ENCODE measurements around the gene CDK3.

Gene CDK3

DNA sequence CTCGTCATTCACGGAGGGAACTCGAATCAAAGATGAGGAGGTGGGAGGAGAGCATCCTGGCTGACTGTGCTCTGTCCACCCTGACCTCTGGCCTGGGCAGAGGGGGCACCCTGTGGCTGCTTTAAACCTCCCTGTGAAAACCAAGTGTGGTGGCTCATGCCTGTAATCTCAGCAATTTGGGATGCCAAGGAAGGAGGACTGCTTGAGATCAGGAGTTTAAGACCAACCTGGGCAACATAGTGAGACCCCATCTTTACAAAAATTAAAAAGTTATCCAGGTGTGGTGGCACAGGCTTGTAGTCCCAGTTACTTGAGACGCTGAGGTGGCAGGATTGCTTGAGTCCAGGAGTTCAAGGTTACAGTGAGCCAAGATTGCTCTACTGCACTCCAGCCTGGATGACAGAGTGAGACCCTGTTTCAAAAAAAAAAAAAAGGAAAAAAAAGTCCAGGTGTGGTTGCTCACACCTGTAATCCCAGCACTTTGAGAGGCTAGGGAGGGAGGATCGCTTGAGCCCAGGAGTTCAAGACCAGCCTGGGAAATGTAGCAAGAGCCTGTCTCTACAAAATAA is 5.8 kb upstream of the CDK3 start:
- DNase-seq, result no peak

DNA sequence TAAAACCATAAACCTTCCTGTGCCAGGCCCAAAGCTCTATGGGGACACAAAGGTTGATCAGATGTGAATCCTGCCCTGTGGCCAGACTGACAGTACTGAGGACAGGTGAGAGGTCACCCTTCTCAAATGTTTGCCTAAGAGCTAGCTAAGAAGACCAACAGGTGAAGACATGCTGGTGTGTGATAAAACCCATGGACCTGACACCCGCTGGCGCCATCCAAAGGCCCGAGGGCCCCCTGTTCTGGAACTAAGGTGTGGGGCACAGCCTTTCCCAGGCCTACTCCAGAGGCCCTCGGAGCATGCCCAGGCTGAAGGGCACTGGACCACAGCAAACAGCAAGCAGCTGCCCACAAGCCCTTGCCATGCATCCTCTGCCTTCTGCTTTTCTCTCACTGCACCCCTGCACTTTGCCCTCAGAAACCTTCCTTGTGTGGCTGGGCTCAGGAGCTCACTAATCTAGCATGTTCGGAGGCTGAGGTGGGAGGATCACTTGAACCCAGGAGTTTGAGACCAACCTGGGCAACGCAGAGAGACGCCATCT is 5.2 kb upstream of the CDK3 start:
- no peak for DNase-seq

DNA sequence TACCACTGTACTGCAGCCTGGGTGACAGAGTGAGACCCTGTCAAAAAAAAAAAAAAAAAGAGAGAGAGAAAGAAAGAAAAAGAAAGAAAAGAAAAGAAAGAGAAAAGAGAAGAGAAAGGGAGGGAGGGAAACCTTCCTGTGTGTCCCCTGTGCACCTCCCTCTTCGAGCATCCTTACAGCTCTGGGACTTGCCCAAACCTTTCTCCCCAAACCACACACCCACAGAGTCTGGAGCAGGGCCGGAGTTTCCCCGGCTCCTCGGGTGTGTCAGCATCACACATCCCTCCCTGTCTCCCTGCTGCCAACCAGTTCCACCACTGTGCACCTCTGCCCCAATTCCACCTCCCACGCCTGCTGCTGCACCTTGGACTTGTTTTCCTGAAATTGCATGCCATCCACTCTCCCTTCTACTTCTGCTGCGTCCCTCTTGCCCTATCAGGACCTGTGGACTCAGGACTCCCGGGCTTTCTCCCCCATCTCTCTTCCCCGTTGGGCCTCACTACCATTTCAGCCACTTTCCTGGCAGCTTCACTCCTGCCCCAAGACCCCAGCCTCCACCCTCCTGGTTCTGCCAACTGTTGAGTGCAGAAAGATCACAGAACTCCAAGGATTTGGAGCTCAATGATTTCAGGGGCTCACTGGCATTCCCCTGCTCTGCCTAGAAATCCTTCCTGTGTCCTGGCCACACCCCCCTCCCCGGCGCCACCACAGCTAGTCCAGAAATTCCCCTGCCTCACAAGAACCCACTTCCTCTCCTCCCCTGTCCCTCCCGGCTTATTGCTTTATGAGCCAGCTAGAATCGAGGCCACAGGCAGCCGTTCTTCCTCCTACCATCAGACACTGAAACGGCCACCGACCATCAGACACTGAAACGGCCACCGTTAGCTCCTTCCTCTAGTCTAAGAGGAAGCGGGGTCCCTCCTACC is 3.7 kb upstream of the CDK3 start:
- no peak for DNase-seq

DNA sequence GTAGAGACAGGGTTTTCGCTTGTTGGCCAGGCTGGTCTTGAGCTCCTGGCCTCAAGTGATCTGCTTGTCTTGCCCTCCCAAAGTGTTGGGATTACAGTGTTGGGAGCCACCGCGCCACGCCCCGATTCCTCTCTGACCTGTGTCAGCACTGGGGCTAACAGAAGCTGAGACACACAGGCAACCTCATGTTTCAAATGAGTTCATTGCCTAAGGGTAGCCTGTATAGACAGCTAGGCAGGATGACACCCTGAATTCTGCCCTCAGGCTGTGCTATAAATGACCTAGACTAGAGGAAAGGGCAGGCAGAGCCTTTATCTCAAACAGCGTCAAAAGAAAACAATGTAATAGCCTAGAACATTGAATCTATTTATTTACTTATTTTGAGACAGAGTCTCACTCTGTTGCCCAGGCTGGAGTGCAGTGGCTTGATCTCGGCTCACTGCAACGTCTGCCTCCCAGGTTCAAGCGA is 2.3 kb upstream of the CDK3 start:
- DNase-seq, result no peak

DNA sequence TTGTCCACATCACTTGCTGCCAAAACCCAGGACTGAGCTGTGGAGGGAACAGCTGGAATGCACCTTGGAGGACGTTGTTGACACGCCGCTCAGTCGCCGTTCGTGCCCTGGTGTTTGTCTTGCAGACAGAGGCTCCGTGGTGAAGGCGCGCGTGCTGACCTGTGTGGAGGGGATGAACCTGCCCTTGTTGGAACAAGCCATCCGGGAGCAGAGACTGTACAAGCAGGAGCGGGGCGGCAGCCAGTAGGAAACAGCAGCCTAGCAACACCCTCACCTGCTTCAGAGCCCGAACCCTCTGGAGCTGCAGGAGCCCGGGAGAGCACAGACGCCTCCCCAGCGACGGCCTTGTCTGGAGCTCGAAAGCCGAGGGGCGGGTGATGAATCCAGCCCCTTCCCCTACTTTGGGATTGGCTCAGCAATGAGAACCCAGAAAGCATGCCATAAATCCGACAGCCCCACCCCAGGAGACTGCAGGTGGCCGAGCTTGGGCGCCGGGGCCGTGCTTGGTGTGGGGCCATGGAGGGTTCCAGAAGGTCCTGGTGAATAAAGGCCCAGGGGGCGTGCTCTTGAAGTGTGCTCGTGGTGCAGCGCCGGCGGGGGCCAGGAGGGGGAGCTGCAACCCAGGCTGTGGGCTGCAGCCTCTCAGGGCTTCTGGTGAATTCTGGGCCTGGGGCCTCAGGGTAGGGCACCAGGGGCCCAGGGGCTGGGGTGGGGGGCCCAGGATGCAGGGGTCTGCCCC is 470 bp upstream of the CDK3 start:
- no peak for DNase-seq

DNA sequence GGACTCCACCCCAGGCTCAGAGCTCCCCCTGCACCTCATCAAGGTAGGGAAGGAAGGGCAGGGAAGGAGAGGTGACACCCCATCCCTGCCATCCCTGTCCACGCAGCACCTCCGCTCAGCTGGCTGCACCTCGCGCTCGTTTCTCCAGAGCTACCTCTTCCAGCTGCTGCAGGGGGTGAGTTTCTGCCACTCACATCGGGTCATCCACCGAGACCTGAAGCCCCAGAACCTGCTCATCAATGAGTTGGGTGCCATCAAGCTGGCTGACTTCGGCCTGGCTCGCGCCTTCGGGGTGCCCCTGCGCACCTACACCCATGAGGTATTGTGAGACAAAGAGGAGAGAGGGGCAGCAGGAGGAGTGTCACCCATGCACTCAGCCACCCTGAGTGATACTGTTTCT is 1.4 kb downstream of the CDK3 start:
- DNase-seq, result no peak

DNA sequence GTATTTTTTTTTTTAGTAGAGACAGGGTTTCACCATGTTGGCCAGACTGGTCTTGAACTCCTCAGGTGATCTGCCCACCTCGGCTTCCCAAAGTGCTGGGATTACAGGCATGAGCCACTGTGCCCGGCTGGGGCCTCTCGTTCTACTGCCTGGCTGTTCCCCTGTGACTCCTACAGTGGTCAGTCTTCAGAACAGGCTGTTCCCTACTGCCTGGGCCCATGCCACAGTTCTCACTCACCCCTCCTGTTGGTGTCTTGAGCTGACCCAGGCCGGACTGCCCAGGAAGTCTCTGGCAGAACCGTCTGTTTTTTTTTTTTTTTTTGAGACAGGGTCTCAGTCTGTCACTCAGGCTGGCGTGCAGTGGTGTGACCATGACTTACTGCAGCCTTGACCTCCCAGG is 3.3 kb downstream of the CDK3 start:
- DNase-seq, result no peak

DNA sequence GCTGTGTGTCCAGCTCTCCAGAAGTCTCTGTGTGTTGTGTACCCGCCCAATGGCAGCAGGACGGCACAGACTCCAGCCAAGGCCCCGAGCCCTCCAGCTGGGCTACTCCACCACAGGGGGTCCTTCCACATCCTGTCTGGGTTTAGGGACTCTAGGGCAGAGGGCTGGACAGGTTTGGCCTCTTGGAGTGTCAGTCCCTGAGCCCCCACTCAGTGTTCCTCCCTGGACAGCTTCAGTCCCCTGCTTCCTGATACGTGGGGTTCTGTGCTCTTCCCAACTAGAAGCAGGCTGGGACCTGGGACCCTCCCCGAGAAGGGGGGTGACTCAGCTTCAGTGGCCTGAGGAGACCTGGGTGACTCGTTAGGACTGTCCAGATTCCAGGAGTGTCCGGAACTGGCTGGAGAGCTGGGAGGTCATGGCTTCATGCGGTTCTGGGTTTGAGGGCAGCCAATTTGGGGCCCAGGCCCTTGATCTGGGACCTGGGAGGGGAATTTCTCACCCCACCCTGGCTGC is 4.2 kb downstream of the CDK3 start:
- no peak for DNase-seq

DNA sequence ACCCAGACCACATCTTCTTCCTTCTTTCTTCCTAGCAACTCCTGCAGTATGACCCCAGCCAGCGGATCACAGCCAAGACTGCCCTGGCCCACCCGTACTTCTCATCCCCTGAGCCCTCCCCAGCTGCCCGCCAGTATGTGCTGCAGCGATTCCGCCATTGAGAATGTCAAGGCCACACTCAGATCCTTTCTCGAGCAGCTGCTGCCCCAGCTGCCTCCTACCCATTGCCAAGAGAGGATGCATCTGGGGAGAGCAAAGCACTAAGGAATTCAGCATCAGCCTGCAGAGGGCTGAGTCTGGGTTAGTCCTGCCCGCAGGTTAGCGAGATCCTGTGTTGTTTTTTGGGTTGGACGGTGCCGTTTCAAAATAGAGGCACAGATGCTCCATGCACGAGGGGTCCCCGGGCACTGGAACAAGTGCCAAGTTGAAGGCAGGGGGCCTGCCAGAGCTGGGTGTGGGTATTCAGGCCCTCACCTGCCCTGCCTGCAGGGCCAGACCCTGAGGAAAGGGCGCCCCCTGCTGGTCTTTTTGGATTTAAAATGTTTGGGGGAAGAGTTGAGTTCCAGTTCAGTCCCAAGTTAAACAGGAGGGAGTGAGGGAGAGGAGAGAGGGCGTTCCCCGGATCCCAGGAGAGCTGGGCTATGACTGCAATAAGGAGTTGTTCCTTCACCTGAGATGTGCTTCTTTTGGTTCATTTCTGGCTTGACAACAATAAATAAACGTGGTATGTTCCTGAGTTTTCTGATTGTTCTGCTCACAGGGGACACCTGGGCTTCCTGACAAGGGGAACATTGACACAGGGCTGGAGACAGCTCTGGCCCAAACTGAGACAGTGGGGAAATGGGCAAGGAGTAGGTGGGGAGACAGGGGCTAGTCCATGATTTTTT is 4.9 kb downstream of the CDK3 start:
- DNase-seq, result peak; percentile 49

DNA sequence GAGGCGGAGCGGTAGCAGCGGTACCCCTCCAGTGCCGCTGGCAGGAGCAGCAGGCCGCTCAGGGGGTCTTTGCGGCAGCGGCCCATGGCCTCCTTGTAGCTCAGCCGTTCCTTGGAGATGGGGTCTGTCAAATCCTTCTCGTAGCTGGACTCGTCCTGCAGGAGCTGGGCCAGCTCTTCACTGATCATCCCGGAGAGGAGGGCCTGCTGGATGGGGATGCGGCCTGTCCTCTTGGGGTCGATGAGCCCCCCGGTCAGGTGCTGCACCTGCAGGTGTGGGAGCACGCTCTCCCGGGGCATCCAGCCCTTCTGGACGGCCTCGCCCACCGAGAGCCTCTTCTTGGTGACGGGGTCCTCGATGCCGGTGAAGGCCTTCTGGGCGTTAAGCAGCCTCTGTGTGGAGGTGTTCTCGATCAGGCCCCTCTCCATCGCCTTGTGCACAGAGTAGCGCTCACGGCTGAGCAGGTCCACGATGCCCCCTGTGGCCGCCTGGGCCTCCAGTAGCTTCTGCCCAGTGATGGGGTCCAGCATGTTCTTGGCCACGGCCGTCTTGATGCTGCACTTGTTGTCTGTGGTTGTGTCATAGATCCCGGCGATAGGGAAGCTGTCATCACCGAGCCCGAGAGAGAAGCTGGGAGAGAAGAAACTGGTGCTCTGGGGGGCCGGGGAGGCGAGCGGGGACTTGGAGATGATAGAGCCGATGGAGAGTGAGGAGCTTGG is 6.6 kb downstream of the CDK3 start:
- no peak for DNase-seq

DNA sequence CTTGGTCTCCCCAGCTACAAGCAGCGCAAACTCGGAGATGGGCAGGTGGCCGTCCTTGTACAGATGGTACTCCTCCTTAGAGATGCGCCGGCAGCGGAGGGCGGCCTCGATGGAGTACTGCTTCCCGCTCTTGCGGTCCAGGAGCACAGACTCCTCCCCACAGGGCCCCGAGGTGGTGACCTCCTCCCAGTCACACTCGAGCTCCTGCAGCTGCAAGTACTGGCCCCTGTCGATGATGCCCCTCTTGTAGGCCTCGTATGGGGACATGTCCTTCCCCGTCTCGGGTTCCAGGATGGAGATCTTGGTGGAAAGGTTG is 7.2 kb downstream of the CDK3 start:
- DNase-seq, result no peak

DNA sequence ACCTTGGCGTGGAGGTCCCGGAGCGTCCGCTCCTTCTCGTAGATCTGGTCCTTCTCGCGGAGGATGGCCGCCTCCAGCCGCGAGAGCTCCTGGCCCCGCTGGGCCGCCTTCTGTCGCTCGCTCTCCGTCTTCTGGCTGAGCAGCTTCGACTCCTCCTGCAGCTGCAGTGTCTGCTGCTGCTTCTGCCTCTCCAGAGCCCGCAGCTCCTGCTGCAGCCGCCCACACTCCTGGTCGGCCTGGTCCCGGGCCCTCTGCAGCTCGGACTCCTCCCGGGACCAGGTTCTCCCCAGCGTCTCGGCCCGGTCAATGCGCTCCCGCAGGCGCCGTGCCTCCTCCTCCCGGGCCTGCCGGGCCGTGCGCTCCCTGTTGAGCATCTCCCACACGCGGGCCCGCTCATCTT is 7.6 kb downstream of the CDK3 start:
- no peak for DNase-seq

DNA sequence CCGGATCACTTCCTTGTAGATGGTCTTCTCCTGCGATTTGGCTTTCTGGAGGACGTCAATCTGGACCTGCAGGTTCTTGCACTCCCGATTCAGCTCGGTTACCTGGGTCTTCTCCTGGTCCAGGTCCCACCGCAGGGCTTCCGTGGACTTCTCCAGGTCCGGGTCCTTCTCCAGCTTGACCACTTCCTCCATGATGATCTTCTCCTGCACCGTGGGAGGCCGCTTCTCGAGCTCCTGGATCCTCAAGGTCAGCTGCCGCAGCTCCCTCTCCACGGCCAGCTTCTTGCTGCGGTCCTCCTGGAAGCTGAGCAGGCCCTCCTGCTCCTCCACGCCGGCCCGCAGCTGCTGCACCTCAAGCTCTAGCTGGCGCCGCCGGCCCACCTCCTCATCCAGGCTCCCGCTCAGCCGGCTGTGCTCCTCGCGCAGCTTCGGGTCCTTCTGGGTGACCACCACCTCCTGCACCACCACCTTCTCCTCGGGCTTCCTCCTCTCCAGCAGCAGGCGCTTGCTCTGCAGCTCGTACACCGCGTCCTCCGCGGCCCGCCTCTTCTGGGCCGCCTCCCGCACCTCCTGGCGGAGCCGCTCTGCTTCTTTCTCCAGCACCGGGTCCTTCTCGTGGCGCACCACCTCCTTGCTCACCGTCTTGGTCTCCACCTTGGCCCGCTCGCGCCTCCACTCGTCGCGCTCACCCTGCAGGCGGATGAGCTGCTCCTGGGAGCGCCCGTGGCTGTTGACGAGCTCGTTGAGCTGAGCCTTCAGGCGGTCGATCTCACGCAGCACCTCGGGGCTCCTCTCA is 8.2 kb downstream of the CDK3 start:
- DNase-seq, result no peak

DNA sequence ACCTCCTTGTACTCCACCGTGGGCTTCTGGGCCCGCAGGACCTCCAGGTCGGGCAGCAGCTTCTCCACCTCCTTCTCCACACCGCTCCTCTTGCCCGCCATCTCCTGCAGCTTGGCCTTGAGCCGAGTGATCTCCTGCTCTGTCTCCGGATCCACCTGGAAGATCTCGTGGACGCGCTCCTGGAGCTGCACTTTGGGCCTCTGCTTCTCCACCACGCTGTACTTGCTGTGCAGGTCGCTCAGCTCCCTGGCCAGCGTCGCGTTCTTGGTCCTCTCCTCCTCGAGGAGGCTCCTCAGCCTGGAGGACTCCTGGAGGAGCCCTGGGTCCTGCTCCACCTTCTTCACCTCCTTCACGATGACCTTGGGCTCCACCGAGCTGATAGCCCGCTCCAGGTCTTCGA is 8.8 kb downstream of the CDK3 start:
- no peak for DNase-seq

DNA sequence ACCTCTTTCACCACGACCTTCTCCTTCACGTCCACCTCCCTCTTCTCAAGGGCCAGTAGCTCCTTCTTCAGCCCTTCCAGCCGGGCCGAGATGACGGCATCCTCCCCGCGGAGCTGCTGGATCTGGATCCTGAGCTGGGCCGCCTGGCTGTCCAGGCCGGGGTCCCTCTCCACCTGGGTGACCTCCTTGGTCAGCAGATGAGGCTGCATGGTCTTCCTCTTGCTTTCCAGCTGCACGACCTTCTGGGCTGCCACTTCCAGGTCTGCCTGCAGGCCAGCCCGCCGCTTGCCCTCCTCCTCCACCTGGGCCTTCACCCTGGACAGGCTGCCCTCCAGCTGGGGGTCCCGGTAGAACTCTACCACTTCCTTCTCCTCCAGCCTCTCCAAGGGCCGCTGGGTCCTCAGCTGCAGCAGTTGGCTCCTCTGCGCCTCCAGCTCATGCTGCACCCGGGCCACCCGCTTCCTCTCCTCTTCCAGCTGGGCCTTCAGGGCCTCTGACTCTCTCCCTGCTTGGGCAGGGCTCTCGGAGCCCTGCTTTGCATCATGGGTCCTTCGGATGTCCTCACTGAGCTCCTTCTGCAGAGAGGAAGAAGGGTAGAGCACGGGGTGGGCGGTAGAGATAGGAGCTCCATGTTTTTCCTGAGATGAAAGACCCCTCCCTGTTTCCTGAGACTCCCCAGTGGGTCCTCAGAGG is 9.5 kb downstream of the CDK3 start:
- DNase-seq, result no peak

DNA sequence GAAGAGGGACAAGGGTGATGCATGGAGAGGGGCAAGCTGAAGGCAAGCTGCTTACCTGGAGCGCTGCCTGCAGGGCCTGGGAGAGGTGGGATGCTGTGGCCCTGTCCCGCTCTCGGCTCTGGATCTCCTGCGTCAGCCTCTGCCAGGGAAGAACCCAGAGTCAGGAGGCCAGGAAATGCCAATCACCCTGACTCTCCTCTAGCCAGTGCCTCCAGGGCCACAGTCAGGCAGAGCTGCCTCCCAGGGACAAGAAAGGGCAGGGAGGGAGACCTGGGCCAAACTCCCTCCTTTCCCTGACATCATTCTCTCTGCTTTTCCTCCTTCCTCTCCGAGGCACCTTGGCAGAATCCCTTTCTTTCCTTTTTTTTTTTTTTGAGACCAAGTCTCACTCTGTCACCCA is 11.3 kb downstream of the CDK3 start:
- no peak for DNase-seq

DNA sequence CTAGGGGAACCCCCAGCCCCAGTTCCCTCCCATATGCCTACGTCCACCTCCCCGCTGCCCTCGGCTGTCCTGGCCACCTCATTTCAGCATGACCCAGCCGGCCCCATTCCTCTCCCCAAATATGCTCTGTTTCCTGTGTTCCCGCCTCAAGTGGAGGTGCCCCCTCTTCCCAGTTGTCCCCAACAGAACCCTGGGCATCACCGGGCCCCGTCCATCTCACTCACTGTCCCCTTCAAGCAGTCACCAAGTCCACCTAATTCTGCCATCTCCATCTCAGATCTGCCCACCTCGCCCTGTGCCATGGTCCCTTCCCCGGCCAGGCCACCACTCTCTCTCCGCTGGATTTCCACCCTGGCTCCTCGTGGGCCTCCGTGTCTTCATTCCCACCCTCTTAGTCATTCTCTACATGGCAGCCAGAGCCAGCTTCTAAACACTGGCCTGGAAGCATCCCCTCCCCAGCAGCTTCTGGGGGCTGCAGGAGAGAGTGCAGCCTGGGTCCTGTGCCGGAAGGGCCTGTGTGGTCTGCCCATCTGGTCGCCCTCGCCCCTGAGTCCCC is 12.8 kb downstream of the CDK3 start:
- no peak for DNase-seq

DNA sequence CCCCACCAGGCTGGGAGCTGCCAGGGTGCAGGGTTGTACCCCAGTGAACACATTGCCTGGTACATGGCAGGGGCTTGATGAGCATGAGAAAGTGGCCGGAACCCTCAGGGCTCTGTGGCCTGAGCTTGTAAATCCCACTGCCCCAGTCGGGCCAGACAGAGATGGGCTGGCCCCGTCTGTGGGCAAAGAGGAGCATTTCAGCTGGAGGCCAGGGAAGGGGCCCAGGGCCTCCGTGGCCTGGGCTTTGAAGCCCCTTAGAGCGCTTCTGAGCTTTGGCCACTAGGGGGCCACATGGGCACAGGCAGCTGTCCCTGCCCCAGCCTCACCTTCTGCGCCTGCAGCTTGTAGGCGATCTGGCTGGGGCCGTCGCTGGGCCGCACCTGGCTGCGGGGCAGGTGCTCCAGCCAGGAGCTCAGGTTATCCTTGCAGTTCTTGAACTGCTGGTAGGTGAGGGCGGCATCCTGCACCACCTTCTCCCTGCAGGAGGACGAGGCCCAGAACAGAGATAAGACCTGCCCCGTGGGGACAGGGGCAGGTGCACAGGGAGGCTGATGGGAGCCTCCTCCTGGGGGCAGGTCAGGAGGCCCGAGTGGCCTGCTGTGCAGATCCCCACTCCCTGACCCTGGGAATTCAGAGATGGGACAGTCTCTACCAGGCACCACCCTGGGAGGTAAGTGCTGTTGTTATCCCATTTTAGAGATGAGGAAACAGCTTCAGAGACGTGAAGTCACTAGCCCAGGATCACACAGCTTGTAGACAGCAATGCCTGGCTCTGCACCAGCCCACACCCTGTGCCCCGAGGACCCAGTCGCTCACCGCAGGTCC is 13.7 kb downstream of the CDK3 start:
- DNase-seq, result peak; percentile 65

DNA sequence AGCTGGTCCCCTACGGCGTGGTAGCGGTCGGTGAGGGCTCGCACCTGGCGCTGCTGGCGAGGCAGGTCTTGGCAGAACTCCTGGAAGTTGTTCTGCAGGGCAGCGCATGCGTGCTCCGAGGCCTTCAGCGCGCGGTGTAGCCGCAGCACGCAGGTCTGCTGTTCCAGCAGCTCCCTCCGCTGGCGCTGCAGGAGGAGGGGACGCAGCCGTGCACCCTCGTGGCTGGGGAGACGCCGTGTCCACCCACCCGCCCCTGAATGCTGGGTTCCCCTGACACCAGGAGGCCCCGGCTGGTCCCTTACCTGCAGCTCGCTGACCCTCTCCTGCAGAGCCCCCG is 14.2 kb downstream of the CDK3 start:
- peak; percentile 40 for DNase-seq

Data from NCI-H1092 (cell line).